Caki2 (cell line): ENCODE results near the gene ALAS1. TPM values are rescaled to one million over a fixed set of nuclear protein-coding genes. Genes with fewer than 3 reads are reported as not detected.
"Not testable (repeated sequence)": the region's sequence is repeated elsewhere in the genome, so short reads cannot be mapped to it uniquely, and the experiment has no call there.

Source experiments
- DNase-seq: peaks from one replicate; pipeline ENCODE4 v3.0.0-alpha.2; 2015; ENCODE audit warnings: low read depth
- in situ Hi-C: cut with HindIII; loops from 2 replicates; pipeline ENCODE4 v1.10.0; 2016; ENCODE audit warnings: low sequenced_read_pairs, low pct_unique_long_range_greater_than_20kb, mixed read lengths
- total RNA-seq: library from RNA; depleted of rRNA; stranded (reverse); fragments of >200 nt; shearing (Covaris generic); gene quantifications from 2 replicates; pipeline ENCODE4 v1.2.3, GENCODE V29; 2014; ENCODE audit warnings: low replicate concordance; rRNA removed

The ALAS1 gene
- total RNA-seq = 40.1 and 49.4 TPM in 2 replicates

- in situ Hi-C loops = no loop called here
- DNase-seq = peak; percentile 87
These were observed at the start of gene ALAS1 for GRCh38 chr3:52197842-52198625. ALAS1 (plus strand) TSS chr3:52198160; CDS start chr3:52199242, 1,082 bp downstream.

GRCh38 chr3:52149021-52149420 lies 48.9 kb upstream of the ALAS1 start:
- no peak for DNase-seq
- in situ Hi-C loops = no loop called here

GRCh38 chr3:52149726-52150125 lies 48.2 kb upstream of the ALAS1 start:
- in situ Hi-C loops = no loop called here
- no peak for DNase-seq

- in situ Hi-C loops = no loop called here
- DNase-seq = no peak
These were observed 47.6 kb upstream of the ALAS1 start for GRCh38 chr3:52150357-52150756.

GRCh38 chr3:52150860-52151259 lies 47.1 kb upstream of the ALAS1 start:
- no peak for DNase-seq
- in situ Hi-C loops = no loop called here

- in situ Hi-C loops = not testable (repeated sequence)
These were observed 46.0 kb upstream of the ALAS1 start for GRCh38 chr3:52151991-52152390.

GRCh38 chr3:52153389-52154096 lies 44.4 kb upstream of the ALAS1 start:
- DNase-seq = peak; percentile 50
- in situ Hi-C loops = no loop called here

More at GRCh38 chr3:52151991-52152390, 46.0 kb upstream of the ALAS1 start:
- not testable (repeated sequence) for DNase-seq

GRCh38 chr3:52154135-52155094 lies 43.5 kb upstream of the ALAS1 start, which contains the start of gene POC1A:
POC1A (minus strand) TSS chr3:52154423; CDS start chr3:52154372, 51 bp downstream.
- peak; percentile 94 for DNase-seq
- in situ Hi-C loops = no loop called here

- in situ Hi-C loops = no loop called here
- no peak for DNase-seq
These were observed 42.0 kb upstream of the ALAS1 start for GRCh38 chr3:52155912-52156311.

GRCh38 chr3:52159503-52159902 lies 38.5 kb upstream of the ALAS1 start:
- DNase-seq = no peak
- in situ Hi-C loops = no loop called here

GRCh38 chr3:52162250-52162872 lies 35.6 kb upstream of the ALAS1 start:
- in situ Hi-C loops = no loop called here
- DNase-seq = no peak

- no peak for DNase-seq
- in situ Hi-C loops = no loop called here
These were observed 30.7 kb upstream of the ALAS1 start for GRCh38 chr3:52167240-52167639.

GRCh38 chr3:52170217-52170616 lies 27.7 kb upstream of the ALAS1 start:
- DNase-seq, in situ Hi-C loops: not testable (repeated sequence)

GRCh38 chr3:52171514-52172261 lies 26.3 kb upstream of the ALAS1 start:
- DNase-seq = no peak
- in situ Hi-C loops = no loop called here

GRCh38 chr3:52172262-52172757 lies 25.6 kb upstream of the ALAS1 start:
- DNase-seq = no peak
- in situ Hi-C loops = no loop called here

GRCh38 chr3:52173101-52173500 lies 24.9 kb upstream of the ALAS1 start:
- in situ Hi-C loops = no loop called here
- DNase-seq = no peak

GRCh38 chr3:52174896-52175295 lies 23.1 kb upstream of the ALAS1 start:
- in situ Hi-C loops = no loop called here
- no peak for DNase-seq
